ENCODE data around the gene SNPH.

GRCh38 chr20:1319462-1319861 lies 53.4 kb downstream of the SNPH start:
- TF ChIP-seq, protein P1, sequence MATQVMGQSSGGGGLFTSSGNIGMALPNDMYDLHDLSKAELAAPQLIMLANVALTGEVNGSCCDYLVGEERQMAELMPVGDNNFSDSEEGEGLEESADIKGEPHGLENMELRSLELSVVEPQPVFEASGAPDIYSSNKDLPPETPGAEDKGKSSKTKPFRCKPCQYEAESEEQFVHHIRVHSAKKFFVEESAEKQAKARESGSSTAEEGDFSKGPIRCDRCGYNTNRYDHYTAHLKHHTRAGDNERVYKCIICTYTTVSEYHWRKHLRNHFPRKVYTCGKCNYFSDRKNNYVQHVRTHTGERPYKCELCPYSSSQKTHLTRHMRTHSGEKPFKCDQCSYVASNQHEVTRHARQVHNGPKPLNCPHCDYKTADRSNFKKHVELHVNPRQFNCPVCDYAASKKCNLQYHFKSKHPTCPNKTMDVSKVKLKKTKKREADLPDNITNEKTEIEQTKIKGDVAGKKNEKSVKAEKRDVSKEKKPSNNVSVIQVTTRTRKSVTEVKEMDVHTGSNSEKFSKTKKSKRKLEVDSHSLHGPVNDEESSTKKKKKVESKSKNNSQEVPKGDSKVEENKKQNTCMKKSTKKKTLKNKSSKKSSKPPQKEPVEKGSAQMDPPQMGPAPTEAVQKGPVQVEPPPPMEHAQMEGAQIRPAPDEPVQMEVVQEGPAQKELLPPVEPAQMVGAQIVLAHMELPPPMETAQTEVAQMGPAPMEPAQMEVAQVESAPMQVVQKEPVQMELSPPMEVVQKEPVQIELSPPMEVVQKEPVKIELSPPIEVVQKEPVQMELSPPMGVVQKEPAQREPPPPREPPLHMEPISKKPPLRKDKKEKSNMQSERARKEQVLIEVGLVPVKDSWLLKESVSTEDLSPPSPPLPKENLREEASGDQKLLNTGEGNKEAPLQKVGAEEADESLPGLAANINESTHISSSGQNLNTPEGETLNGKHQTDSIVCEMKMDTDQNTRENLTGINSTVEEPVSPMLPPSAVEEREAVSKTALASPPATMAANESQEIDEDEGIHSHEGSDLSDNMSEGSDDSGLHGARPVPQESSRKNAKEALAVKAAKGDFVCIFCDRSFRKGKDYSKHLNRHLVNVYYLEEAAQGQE (IDR thresholded peaks at IDR 0.05; ENCODE audit: insufficient read depth in 1 of 2, low read depth in 2 of 2, low read length in 2 of 2), result no peak
- TF ChIP-seq TAF1 (IDR thresholded peaks at IDR 0.05; ENCODE audit: borderline replicate concordance, insufficient read depth, low read length), result no peak
- no peak for TF ChIP-seq SIN3A (IDR thresholded peaks at IDR 0.05; ENCODE audit: borderline replicate concordance, insufficient read depth, low read length)
- TF ChIP-seq POLR2AphosphoS5 (IDR thresholded peaks at IDR 0.05; ENCODE audit: low read depth, low read length), result no peak

All from PFSK-1 (cell line).